Panc1 (cell line): Measurements from ENCODE around the gene THADA. TPM values are rescaled to one million over a fixed set of nuclear protein-coding genes. Genes with fewer than 3 reads are reported as not detected.
A peak's percentile ranks its signal among the peaks of the same experiment; 100 is the strongest.

ENCODE experiments used
- ATAC-seq: fragments of 200-7000 bp; cut with Tn5 transposase; 2 replicates; pipeline ENCODE4 v1.9.1; 2020; ENCODE audit warnings: mild to moderate bottlenecking, moderate library complexity
- BruUV-seq: library from RNA; stranded (reverse); fragments of 400-500 nt; replicated peaks from 2 replicates; lab custom pipeline; 2021; lab: Mats Ljungman, UMichigan
- CTCF ChIA-PET: fragments of 300-600 bp; sonication (Branson Sonifier 250); formaldehyde crosslinking; loops from one replicate; lab custom pipeline; 2022; ENCODE audit warnings: antibody characterized with exemption; lab: Charles Lee
- POLR2A ChIA-PET: fragments of 300-600 bp; sonication (Branson Sonifier 250); formaldehyde crosslinking; loops from one replicate; lab custom pipeline; 2022; ENCODE audit warnings: antibody characterized with exemption; lab: Charles Lee
- DNase-seq: peaks from one replicate; pipeline ENCODE4 v3.0.0-alpha.2; 2010; ENCODE audit warnings: low read depth, low spot score
- H3K27ac ChIP-seq: 2 replicates; pipeline ENCODE4 v1.5.1; 2011; ENCODE audit warnings: mild to moderate bottlenecking, low read length, inconsistent platforms
- H3K27me3 ChIP-seq: fragments of 200-500 bp; sonication (Bioruptor generic); 2 replicates; pipeline ENCODE4 v1.6.0; 2014; ENCODE audit warnings: low read length, inconsistent platforms; ENCODE audit not compliant: control insufficient read depth, insufficient read depth
- H3K36me3 ChIP-seq: fragments of 200-500 bp; sonication (Bioruptor generic); 2 replicates; pipeline ENCODE4 v1.5.1; 2014; ENCODE audit warnings: inconsistent platforms, mild to moderate bottlenecking, low read length, moderate library complexity; ENCODE audit not compliant: control insufficient read depth, insufficient read depth
- H3K4me1 ChIP-seq: 2 replicates; pipeline ENCODE4 v1.5.1; 2011; ENCODE audit warnings: inconsistent platforms, mild to moderate bottlenecking, low read length, moderate library complexity; ENCODE audit not compliant: control insufficient read depth, insufficient read depth
- H3K4me3 ChIP-seq, 2 experiments: 2 replicates each; pipeline ENCODE4 v1.5.1; 2011 to 2012; ENCODE audit warnings: low read depth in 2 of 2, low read length in 2 of 2, mild to moderate bottlenecking in 2 of 2, inconsistent platforms in 1 of 2, moderate library complexity in 1 of 2
- H3K9me3 ChIP-seq: fragments of 200-500 bp; sonication (Bioruptor generic); 2 replicates; pipeline ENCODE4 v1.5.1; 2014; ENCODE audit warnings: low read depth, mild to moderate bottlenecking, inconsistent platforms, low read length, moderate library complexity; ENCODE audit not compliant: control insufficient read depth, insufficient read depth
- POLR2AphosphoS5 ChIP-seq: IDR thresholded peaks from 2 replicates; pipeline ENCODE4 v1.6.1; 2012; ENCODE audit warnings: mild to moderate bottlenecking, low read depth, low read length, moderate library complexity
- SIN3A ChIP-seq: IDR thresholded peaks from 2 replicates; pipeline ENCODE4 v1.6.1; 2012; ENCODE audit warnings: low read depth, mild to moderate bottlenecking, low read length, moderate library complexity, borderline replicate concordance; ENCODE audit not compliant: insufficient read depth
- TCF7L2 ChIP-seq: IDR thresholded peaks from 2 replicates; pipeline ENCODE4 v1.6.1; 2011; ENCODE audit warnings: mild to moderate bottlenecking, low read depth, low read length, inconsistent platforms
- in situ Hi-C: cut with HindIII; loops from 2 replicates; pipeline ENCODE4 v1.10.0; 2016; ENCODE audit warnings: low sequenced_read_pairs, low pct_unique_long_range_greater_than_20kb
- intact Hi-C: fragments of 100-400 bp; cut with micrococcal nuclease; formaldehyde crosslinking; loops from one replicate; pipeline ENCODE4 v1.10.0; 2022; ENCODE audit not compliant: unreplicated experiment
- total RNA-seq: library from RNA; stranded (reverse); gene quantifications from one replicate; pipeline ENCODE4 v1.2.1, GENCODE V29; 2021; ENCODE audit not compliant: unreplicated experiment
- TF ChIP-seq, protein P1 (sequence below), 2 experiments: IDR thresholded peaks; 2 replicates each; pipeline ENCODE4 v1.6.1; 2011 to 2012; ENCODE audit warnings: low read depth in 2 of 2, control low read depth in 1 of 2, low read length in 1 of 2, mild to moderate bottlenecking in 1 of 2, moderate library complexity in 1 of 2; ENCODE audit not compliant: insufficient read depth in 1 of 2
- TF ChIP-seq, protein P2 (sequence below): fragments of 450-650 bp; IDR thresholded peaks from 2 replicates; pipeline ENCODE4 v1.5.1; 2017; ENCODE audit warnings: mild to moderate bottlenecking

THADA gene
- total RNA-seq, 1 experiment from 2014 or later = 37.2 TPM

DNA sequence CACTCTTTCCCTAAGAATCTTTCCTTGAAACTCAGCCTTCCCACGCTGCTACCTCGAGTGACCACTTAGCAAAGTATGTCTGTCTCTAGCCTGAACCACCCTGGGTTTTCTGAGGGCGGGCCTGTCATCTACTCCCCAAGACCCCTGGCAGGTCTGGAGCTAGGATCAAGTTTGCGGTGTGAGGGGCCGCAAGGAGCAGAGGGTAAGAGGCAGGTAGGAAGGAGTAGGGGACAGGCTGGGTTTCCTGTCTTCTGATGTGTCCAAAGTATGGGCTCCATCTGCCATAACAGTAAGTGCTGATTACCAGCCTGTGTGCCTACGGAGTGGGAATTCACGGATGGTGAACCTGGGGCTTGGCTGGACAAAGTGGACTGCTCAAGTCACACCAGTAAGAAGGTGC, 394.8 kb downstream of the THADA start:
- in situ Hi-C loops (no loop called here), intact Hi-C loops (no loop called here)
- no peak for DNase-seq
- Histone ChIP-seq H3K4me3 (no peak overlapping the region), H3K4me1 (peaks cover 5% of the 10 kb centered on the region; the same call in 1 of the 2 replicates), H3K9me3 (no peaks in the 10 kb centered on the region), H3K27me3 (no peaks in the 10 kb centered on the region), H3K27ac (no peak overlapping the region), H3K36me3 (no peaks in the 10 kb centered on the region)
- no peak for ATAC-seq
- TF ChIP-seq, protein P1, sequence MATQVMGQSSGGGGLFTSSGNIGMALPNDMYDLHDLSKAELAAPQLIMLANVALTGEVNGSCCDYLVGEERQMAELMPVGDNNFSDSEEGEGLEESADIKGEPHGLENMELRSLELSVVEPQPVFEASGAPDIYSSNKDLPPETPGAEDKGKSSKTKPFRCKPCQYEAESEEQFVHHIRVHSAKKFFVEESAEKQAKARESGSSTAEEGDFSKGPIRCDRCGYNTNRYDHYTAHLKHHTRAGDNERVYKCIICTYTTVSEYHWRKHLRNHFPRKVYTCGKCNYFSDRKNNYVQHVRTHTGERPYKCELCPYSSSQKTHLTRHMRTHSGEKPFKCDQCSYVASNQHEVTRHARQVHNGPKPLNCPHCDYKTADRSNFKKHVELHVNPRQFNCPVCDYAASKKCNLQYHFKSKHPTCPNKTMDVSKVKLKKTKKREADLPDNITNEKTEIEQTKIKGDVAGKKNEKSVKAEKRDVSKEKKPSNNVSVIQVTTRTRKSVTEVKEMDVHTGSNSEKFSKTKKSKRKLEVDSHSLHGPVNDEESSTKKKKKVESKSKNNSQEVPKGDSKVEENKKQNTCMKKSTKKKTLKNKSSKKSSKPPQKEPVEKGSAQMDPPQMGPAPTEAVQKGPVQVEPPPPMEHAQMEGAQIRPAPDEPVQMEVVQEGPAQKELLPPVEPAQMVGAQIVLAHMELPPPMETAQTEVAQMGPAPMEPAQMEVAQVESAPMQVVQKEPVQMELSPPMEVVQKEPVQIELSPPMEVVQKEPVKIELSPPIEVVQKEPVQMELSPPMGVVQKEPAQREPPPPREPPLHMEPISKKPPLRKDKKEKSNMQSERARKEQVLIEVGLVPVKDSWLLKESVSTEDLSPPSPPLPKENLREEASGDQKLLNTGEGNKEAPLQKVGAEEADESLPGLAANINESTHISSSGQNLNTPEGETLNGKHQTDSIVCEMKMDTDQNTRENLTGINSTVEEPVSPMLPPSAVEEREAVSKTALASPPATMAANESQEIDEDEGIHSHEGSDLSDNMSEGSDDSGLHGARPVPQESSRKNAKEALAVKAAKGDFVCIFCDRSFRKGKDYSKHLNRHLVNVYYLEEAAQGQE (IDR thresholded peaks at IDR 0.05; ENCODE audit: insufficient read depth in 1 of 2, low read depth in 2 of 2, low read length in 1 of 2) = no peak
- TF ChIP-seq, protein P2, sequence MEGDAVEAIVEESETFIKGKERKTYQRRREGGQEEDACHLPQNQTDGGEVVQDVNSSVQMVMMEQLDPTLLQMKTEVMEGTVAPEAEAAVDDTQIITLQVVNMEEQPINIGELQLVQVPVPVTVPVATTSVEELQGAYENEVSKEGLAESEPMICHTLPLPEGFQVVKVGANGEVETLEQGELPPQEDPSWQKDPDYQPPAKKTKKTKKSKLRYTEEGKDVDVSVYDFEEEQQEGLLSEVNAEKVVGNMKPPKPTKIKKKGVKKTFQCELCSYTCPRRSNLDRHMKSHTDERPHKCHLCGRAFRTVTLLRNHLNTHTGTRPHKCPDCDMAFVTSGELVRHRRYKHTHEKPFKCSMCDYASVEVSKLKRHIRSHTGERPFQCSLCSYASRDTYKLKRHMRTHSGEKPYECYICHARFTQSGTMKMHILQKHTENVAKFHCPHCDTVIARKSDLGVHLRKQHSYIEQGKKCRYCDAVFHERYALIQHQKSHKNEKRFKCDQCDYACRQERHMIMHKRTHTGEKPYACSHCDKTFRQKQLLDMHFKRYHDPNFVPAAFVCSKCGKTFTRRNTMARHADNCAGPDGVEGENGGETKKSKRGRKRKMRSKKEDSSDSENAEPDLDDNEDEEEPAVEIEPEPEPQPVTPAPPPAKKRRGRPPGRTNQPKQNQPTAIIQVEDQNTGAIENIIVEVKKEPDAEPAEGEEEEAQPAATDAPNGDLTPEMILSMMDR = no peak
- no peak for TF ChIP-seq TCF7L2
- no peak for TF ChIP-seq SIN3A
- no peak for TF ChIP-seq POLR2AphosphoS5
- POLR2A ChIA-PET = no interaction called here
- BruUV-seq = no TSS peak
- CTCF ChIA-PET = no interaction called here

DNA sequence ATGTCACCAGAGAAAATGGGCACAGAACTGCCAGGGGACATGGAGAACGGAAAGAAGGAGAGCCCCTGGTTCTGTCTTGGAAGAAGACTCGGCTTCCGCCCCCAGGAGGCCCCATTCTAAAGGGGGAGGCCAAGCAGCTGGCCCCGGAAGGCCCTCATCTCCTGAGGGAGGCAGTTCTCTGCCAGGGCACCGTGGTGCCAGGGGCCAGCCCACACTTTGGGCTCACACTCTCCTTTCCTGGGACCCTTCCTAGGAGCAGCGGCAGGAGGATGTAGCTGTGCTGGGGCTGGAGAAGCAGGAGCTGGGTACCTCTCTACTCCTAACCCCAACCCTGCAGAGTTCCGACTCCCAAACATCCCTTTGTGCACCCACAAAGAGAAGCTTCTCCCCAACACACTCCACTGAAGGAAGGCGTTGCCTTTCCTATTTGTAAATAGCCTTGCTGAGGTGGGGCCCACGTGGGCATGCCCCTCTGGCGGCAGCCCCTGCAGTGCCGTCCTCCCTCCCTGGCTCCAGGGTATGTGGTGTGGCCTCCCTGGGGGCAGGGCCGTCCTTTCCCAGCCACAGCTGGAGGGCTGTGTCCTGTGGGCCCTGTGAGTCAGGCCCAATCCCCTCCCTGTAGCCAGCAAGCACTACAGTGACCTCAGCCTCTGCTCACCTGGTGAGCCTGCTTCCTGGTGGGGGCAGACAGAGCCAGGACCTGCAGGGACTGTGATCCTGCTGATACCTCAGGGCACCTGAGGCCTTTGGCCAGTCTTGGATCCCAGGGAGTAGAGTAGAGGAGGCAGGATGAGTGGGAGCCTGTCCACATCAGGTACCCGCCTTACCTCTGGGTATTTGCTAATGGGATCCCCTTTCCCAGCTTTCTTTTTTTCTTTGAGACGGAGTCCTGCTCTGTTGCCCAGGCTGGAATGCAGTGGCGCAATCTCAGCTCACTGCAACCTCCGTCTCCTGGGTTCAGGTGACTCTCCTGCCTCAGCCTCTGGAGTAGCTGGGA, 396.0 kb downstream of the THADA start:
- POLR2A ChIA-PET = no interaction called here
- BruUV-seq = no TSS peak
- no peak overlapping the region for H3K4me3 ChIP-seq
- TF ChIP-seq TCF7L2 (no peak), SIN3A (no peak), POLR2AphosphoS5 (no peak)
- TF ChIP-seq, protein P1 (IDR thresholded peaks at IDR 0.05; ENCODE audit: insufficient read depth in 1 of 2, low read depth in 2 of 2, low read length in 1 of 2) = no peak
- TF ChIP-seq, protein P2 = no peak
- ATAC-seq = peak; percentile 52; the same call in 1 of the 2 replicates
- H3K27ac ChIP-seq = no peak overlapping the region
- in situ Hi-C loops = no loop called here
- intact Hi-C loops = no loop called here
- no peaks in the 10 kb centered on the region for H3K36me3 ChIP-seq
- H3K27me3 ChIP-seq = no peaks in the 10 kb centered on the region
- no peak for DNase-seq
- peaks cover 5% of the 10 kb centered on the region; the same call in 1 of the 2 replicates for H3K4me1 ChIP-seq
- CTCF ChIA-PET = no interaction called here
- H3K9me3 ChIP-seq = no peaks in the 10 kb centered on the region
